ENCODE measurements around the gene C16orf86. TPM values are rescaled to one million over a fixed set of nuclear protein-coding genes. Genes with fewer than 3 reads are reported as not detected.
A peak's percentile ranks its signal among the peaks of the same experiment; 100 is the strongest.

C16orf86 gene
- total RNA-seq, 1 donor from 2014 or later: 1.7 TPM

DNA sequence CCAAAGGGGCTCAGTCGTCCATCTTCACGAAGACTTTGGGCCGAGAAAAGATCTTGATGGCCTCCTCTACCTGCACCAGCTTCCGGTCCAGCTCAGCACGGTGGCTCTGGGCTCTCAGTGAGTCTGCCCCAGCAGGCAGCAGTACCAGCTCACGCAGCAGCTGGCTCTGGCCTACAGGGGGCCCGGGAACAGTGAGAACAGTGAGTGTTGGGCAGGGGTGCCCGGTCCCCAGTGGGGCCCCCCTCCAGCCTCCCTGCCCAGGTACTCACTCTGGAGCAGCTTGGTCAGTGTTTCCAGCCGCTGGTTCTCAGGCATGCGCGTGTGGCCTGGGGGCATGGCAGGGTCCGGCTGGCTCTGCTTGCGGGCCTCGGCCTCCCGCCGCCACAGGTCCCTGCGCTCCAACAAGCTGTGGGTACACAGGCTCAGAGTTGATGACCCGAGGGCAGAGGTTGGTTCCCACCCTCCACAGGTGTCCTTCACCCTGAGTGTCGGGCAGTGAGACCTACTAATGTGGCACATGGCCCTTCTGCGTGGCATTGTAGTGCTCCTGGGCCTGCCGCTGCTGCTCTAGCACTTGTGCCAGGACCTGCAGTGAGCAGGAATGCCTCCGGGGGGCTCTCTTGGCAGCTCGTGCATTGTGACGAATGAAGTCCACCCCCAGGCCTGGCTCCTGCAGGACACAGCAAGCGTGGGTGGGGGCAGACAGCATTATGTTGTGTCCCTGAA lies 3.3 kb upstream of the C16orf86 start:
- peak overlapping the region; percentile 68 for H3K4me3 Mint-ChIP-seq
- no peak for DNase-seq (ENCODE audit: low read depth, low spot score)

DNA sequence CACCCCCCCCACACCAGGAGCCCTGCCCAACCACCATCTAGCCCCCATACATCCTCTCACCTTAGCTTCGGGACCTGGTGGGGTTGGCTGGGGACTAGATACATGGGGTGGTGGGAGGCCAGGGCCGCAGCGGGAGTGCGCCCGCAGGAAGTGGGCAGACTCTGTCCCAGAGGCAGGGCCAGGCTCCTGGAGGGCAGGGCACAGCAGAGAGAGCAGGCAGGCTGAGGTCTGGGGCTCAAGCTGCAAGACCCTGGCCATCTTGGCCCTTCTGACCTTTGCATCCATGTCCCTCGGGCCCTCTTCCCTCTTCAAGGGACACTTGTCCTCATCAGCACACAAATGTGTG lies 2.8 kb upstream of the C16orf86 start:
- Mint-ChIP-seq H3K9me3 (no peaks in the 10 kb centered on the region), H3K4me3 (peak overlapping the region; percentile 72), H3K4me1 (peaks cover 33% of the 10 kb centered on the region), H3K36me3 (ENCODE audit: low read depth) (peaks cover 3% of the 10 kb centered on the region), H3K27ac (ENCODE audit: unreplicated experiment) (no peak overlapping the region), H3K27me3 (ENCODE audit: low read depth) (peaks cover 8% of the 10 kb centered on the region)
- no peak for DNase-seq (ENCODE audit: low read depth, low spot score)
- TF ChIP-seq, protein P1, sequence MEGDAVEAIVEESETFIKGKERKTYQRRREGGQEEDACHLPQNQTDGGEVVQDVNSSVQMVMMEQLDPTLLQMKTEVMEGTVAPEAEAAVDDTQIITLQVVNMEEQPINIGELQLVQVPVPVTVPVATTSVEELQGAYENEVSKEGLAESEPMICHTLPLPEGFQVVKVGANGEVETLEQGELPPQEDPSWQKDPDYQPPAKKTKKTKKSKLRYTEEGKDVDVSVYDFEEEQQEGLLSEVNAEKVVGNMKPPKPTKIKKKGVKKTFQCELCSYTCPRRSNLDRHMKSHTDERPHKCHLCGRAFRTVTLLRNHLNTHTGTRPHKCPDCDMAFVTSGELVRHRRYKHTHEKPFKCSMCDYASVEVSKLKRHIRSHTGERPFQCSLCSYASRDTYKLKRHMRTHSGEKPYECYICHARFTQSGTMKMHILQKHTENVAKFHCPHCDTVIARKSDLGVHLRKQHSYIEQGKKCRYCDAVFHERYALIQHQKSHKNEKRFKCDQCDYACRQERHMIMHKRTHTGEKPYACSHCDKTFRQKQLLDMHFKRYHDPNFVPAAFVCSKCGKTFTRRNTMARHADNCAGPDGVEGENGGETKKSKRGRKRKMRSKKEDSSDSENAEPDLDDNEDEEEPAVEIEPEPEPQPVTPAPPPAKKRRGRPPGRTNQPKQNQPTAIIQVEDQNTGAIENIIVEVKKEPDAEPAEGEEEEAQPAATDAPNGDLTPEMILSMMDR (conservative IDR thresholded peaks at IDR 0.05): no peak

More for the DNA sequence above, 3.3 kb upstream of the C16orf86 start:
- H3K36me3 Mint-ChIP-seq (ENCODE audit: low read depth): peaks cover 3% of the 10 kb centered on the region
- TF ChIP-seq, protein P1 (conservative IDR thresholded peaks at IDR 0.05): peak; percentile 39
- no peak overlapping the region for H3K27ac Mint-ChIP-seq (ENCODE audit: unreplicated experiment)
- H3K4me1 Mint-ChIP-seq: peaks cover 33% of the 10 kb centered on the region
- no peaks in the 10 kb centered on the region for H3K9me3 Mint-ChIP-seq
- H3K27me3 Mint-ChIP-seq (ENCODE audit: low read depth): peaks cover 8% of the 10 kb centered on the region

DNA sequence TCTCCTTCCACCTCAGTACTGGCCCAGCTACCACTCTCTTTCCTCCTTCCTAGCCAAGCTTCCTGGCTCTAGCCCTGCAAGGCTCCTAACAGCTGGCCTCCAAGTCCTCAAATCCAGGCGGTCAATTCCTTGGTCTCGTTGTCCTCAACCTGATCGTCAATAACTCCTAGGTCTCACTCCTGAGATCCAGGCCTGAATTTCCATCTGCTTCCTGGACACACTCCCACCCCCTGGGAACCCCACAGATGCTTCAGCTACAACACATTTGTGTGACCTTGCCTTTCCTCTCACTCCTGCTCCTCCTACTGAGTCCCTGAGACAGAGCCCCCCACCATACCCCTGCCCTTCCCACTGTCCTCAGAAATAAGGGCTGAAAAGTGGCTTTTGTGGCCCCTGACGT lies 2.4 kb upstream of the C16orf86 start:
- no peak overlapping the region for H3K27ac Mint-ChIP-seq (ENCODE audit: unreplicated experiment)
- H3K4me1 Mint-ChIP-seq: peaks cover 33% of the 10 kb centered on the region
- H3K9me3 Mint-ChIP-seq: no peaks in the 10 kb centered on the region
- H3K27me3 Mint-ChIP-seq (ENCODE audit: low read depth): peaks cover 8% of the 10 kb centered on the region
- TF ChIP-seq, protein P1 (conservative IDR thresholded peaks at IDR 0.05): no peak
- no peak for DNase-seq (ENCODE audit: low read depth, low spot score)
- H3K36me3 Mint-ChIP-seq (ENCODE audit: low read depth): peaks cover 3% of the 10 kb centered on the region
- peak overlapping the region; percentile 72 for H3K4me3 Mint-ChIP-seq

DNA sequence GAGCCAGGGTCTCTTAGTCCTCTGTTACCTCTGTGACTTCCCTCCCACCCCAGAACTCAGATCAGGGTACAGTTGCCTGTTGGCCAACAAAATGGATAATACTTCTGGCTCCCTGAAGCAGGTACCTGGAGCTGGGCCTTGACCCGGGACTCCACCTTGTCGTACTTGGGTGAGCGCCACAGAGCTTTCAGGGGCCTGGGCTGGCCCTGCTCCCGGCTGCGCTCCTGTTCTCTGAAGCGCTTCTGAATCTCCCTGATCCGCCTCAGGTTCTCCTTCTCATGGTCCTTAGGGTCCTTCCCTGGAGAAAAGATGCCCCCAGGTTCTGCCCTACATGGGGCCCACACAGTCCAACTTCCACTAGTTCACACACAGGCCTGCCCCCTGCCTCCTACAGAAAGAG lies 1.7 kb upstream of the C16orf86 start:
- Mint-ChIP-seq H3K4me3 (peak overlapping the region; percentile 72), H3K27ac (ENCODE audit: unreplicated experiment) (no peak overlapping the region), H3K36me3 (ENCODE audit: low read depth) (peaks cover 3% of the 10 kb centered on the region), H3K27me3 (ENCODE audit: low read depth) (peaks cover 8% of the 10 kb centered on the region), H3K9me3 (no peaks in the 10 kb centered on the region), H3K4me1 (peaks cover 33% of the 10 kb centered on the region)
- TF ChIP-seq, protein P1 (conservative IDR thresholded peaks at IDR 0.05): no peak
- no peak for DNase-seq (ENCODE audit: low read depth, low spot score)

DNA sequence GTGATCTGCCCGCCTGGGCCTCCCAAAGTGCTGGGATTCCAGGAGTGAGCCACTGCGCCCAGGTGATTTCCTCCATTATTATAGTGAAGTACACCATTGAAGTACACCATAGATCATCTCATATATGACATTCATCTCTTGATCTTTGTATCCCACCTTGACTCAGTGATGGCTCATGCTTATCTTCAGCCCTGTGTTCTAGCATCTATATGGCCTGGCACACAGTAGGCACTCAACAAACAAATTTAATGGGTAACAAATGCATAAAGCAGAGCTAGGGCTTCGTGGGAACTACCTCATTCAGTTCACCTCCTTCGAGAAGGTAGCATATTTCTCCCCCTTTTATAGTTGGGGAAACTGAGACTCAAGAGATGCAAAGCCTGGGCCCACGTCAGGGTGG lies 1.0 kb upstream of the C16orf86 start:
- H3K27ac Mint-ChIP-seq (ENCODE audit: unreplicated experiment): no peak overlapping the region

More for the DNA sequence above, 1.0 kb upstream of the C16orf86 start:
- Mint-ChIP-seq H3K4me3 (peak overlapping the region; percentile 72), H3K36me3 (ENCODE audit: low read depth) (peaks cover 3% of the 10 kb centered on the region), H3K4me1 (peaks cover 31% of the 10 kb centered on the region), H3K27me3 (ENCODE audit: low read depth) (peaks cover 6% of the 10 kb centered on the region), H3K9me3 (no peaks in the 10 kb centered on the region)
- TF ChIP-seq, protein P1 (conservative IDR thresholded peaks at IDR 0.05): no peak
- no peak for DNase-seq (ENCODE audit: low read depth, low spot score)

Data from neural crest cell (in vitro differentiated cells).